Activated CD8-positive, alpha-beta T cell treated with anti-CD3 and anti-CD28 coated beads, Interleukin-2, amount 10 ng/mL, durations not matched to agents 7 days and 5 days (primary cell): ENCODE measurements around the gene TPM1. TPM values are rescaled to one million over a fixed set of nuclear protein-coding genes. Genes with fewer than 3 reads are reported as not detected.

Source experiments
- ATAC-seq: fragments of 150-1000 bp; cut with Tn5 transposase; one replicate; pipeline ENCODE4 v1.10.0; 2021; ENCODE audit warnings: moderate library complexity
- CTCF ChIA-PET: fragments of 350-600 bp; sonication (Branson Sonifier 250); formaldehyde crosslinking; loops from one replicate; lab custom pipeline; 2021; ENCODE audit warnings: antibody characterized with exemption; lab: Charles Lee
- POLR2A ChIA-PET: fragments of 350-600 bp; sonication (Branson Sonifier 250); formaldehyde crosslinking; loops from one replicate; lab custom pipeline; 2021; ENCODE audit warnings: antibody characterized with exemption; lab: Charles Lee
- DNase-seq: peaks from one replicate; pipeline ENCODE4 v3.0.0-alpha.2; 2020
- H3K27ac Mint-ChIP-seq: one replicate; pipeline ENCODE4 v1.8.0; 2021; ENCODE audit warnings: mild to moderate bottlenecking, mixed read lengths
- H3K27me3 Mint-ChIP-seq: one replicate; pipeline ENCODE4 v1.8.0; 2021; ENCODE audit warnings: low read depth, mixed read lengths
- H3K36me3 Mint-ChIP-seq: one replicate; pipeline ENCODE4 v1.8.0; 2021; ENCODE audit warnings: low read depth, mixed read lengths
- H3K4me1 Mint-ChIP-seq: one replicate; pipeline ENCODE4 v1.8.0; 2021; ENCODE audit warnings: low read depth, mixed read lengths
- H3K4me3 Mint-ChIP-seq: one replicate; pipeline ENCODE4 v1.8.0; 2021; ENCODE audit warnings: mild to moderate bottlenecking, mixed read lengths
- H3K9me3 Mint-ChIP-seq: one replicate; pipeline ENCODE4 v1.8.0; 2022; ENCODE audit warnings: mixed read lengths; ENCODE audit not compliant: insufficient read depth
- total RNA-seq, 2 experiments: library from RNA; stranded (reverse); gene quantifications; one replicate each; pipeline ENCODE4 v1.2.3, GENCODE V29; 2021

The TPM1 gene
- total RNA-seq, 2 experiments from 2014 or later, result 7.4 to 7.8 TPM

- no peak overlapping the region for H3K4me3 Mint-ChIP-seq
- H3K36me3 Mint-ChIP-seq, result no peaks in the 10 kb centered on the region
- POLR2A ChIA-PET, result no interaction called here
- DNase-seq (no peak), ATAC-seq (no peak)
- H3K4me1 Mint-ChIP-seq, result peaks cover 25% of the 10 kb centered on the region
- CTCF ChIA-PET, result interaction anchor here (1.2 to 5.0 kb wide), 4 partner anchors 12 to 80 kb away, joined by 3 to 65 read pairs (median 20); no protein-coding TSS in a partner anchor
- no peaks in the 10 kb centered on the region for H3K9me3 Mint-ChIP-seq
- peaks cover 72% of the 10 kb centered on the region for H3K27me3 Mint-ChIP-seq
- H3K27ac Mint-ChIP-seq, result no peak overlapping the region
Measured at GRCh38 chr15:63044645-63045464, 2.3 kb downstream of the TPM1 start.

DNA sequence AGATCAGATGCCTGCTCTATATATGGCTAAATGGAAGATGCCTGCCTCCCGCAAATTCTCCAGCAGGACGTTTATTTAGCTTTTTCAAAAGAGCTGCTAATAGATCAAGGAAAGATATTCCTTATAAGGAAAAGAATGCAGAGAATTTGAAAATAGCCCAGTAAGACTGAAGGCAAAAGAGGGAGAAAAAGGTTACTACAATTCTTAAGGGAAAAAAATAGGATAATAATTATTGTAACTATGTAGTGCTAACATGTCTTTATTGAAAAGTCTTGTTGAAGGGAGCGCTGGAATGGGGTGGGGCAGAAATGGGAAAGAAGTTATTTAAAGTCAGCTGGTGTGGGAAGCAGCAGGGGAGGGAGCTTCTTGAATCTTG is 2.9 kb downstream of the TPM1 start:
- no peak for DNase-seq
- ChIA-PET POLR2A (no interaction called here), CTCF (interaction anchor here (1.2 to 5.0 kb wide), 4 partner anchors 11 to 81 kb away, joined by 3 to 65 read pairs (median 20); no protein-coding TSS in a partner anchor)
- Mint-ChIP-seq H3K27me3 (peaks cover 73% of the 10 kb centered on the region), H3K36me3 (no peaks in the 10 kb centered on the region), H3K4me1 (peaks cover 31% of the 10 kb centered on the region), H3K9me3 (no peaks in the 10 kb centered on the region), H3K4me3 (no peak overlapping the region), H3K27ac (no peak overlapping the region)
- ATAC-seq, result no peak

DNA sequence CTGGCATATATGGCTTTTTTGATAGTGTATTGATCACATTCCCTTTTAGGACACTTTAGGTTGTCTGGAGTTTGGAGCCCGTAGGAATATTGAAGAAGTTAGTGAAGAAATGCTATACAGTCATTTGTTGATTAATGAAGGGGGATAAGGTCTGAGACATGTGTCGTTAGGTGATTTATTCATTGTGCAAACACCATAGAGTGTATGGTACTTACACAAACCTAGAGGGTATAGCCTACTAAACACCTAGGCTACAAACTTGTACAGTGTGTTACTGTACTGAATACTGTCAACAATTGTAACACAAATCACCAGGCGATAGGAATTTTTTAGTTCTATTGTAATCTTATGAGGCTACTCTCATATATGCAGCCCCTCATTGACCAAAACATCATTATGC is 3.3 kb downstream of the TPM1 start:
- H3K4me3 Mint-ChIP-seq, result no peak overlapping the region

DNA sequence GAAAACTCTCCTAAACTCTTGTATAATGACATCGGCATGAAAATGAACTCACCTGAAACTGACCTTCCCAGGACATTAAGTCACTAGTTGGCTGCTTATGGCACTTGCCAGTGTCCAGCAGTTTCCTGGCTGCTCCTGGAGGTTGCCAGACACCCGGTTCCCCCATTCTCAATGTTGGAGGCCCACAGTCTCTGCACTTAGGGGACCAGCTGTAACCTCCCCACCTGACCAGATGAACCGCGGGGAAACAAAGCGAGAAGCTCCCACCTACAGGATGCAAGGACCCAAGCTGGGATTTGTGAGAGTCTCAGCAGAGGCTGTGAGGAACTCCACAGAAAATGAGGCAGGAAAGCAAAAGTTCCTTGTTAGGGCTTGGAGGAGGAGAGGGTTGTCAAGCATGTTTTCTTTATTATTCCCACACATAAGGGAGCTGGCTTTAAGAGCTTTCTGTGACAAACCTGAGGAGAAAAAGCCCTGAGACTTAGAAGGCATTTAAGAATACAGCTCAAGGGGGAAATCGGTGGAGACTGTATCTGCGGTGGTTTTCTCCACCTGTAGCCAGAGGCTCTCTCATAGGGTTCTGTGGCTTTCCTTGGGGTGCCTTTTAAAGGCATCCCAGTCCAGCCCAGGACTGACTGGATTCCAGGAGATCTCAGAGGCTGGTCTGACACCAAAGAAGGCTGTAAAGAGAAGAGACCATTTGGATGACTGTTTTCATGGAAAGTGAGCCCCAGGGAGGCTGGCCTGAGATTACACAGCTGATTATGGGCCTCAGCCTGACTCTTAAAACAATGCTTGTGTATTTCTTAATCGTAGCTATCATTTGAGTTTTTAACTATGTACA is 4.6 kb downstream of the TPM1 start:
- no peaks in the 10 kb centered on the region for H3K36me3 Mint-ChIP-seq
- no peak for DNase-seq
- peaks cover 33% of the 10 kb centered on the region for H3K4me1 Mint-ChIP-seq
- POLR2A ChIA-PET, result interaction anchor here (1.1 kb wide), 1 partner anchor 110 kb away, joined by 4 read pairs; the partner anchor contains the start of gene RPS27L
- peaks cover 60% of the 10 kb centered on the region for H3K27me3 Mint-ChIP-seq
- no peak overlapping the region for H3K27ac Mint-ChIP-seq
- no peaks in the 10 kb centered on the region for H3K9me3 Mint-ChIP-seq
- CTCF ChIA-PET, result interaction anchor here (0.6 to 5.0 kb wide), 41 partner anchors 10 to 1021 kb away, joined by 3 to 90 read pairs (median 4); no protein-coding TSS in a partner anchor
- peak overlapping the region; percentile 56 for H3K4me3 Mint-ChIP-seq
- ATAC-seq, result no peak

More for the DNA sequence above, 3.3 kb downstream of the TPM1 start:
- H3K36me3 Mint-ChIP-seq, result no peaks in the 10 kb centered on the region
- H3K9me3 Mint-ChIP-seq, result no peaks in the 10 kb centered on the region
- ChIA-PET POLR2A (no interaction called here), CTCF (interaction anchor here (1.4 to 5.0 kb wide), 5 partner anchors 11 to 81 kb away, joined by 3 to 90 read pairs (median 37); no protein-coding TSS in a partner anchor)
- peaks cover 72% of the 10 kb centered on the region for H3K27me3 Mint-ChIP-seq
- peaks cover 33% of the 10 kb centered on the region for H3K4me1 Mint-ChIP-seq
- ATAC-seq, result no peak
- DNase-seq, result no peak
- H3K27ac Mint-ChIP-seq, result no peak overlapping the region

DNA sequence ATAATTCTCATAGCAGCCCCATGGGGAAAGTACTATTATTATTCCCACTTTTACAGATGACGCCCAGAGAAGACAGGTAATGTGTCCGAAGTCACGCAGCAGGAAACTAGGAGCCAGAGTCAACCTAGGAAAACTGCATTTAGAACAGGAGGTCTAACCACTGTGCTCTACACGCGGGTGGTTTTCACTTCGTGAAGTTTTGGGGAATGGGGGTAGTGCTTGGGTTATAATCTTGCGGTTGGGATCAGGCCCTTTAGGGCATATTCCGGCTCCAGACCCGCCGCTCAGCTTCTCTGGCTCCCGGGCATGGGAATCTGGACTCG is 5.2 kb downstream of the TPM1 start:
- no peaks in the 10 kb centered on the region for H3K9me3 Mint-ChIP-seq
- POLR2A ChIA-PET, result interaction anchor here (1.1 kb wide), 1 partner anchor 110 kb away, joined by 4 read pairs; the partner anchor contains the start of gene RPS27L
- no peak overlapping the region for H3K27ac Mint-ChIP-seq
- DNase-seq, result no peak
- H3K4me3 Mint-ChIP-seq, result peak overlapping the region; percentile 56
- H3K4me1 Mint-ChIP-seq, result peaks cover 33% of the 10 kb centered on the region
- H3K27me3 Mint-ChIP-seq, result peaks cover 54% of the 10 kb centered on the region
- CTCF ChIA-PET, result interaction anchor here (0.6 to 5.0 kb wide), 48 partner anchors 9 to 1020 kb away, joined by 3 to 90 read pairs (median 4); no protein-coding TSS in a partner anchor
- ATAC-seq, result no peak
- H3K36me3 Mint-ChIP-seq, result no peaks in the 10 kb centered on the region

GRCh38 chr15:63048115-63048775 is 5.7 kb downstream of the TPM1 start:
- ChIA-PET CTCF (interaction anchor here (0.6 to 5.0 kb wide), 51 partner anchors 9 to 1020 kb away, joined by 3 to 90 read pairs (median 4); no protein-coding TSS in a partner anchor), POLR2A (interaction anchor here (1.1 kb wide), 1 partner anchor 109 kb away, joined by 4 read pairs; the partner anchor contains the start of gene RPS27L)
- peak; percentile 89 for ATAC-seq
- peak; percentile 85 for DNase-seq
- no peaks in the 10 kb centered on the region for H3K9me3 Mint-ChIP-seq
- no peaks in the 10 kb centered on the region for H3K36me3 Mint-ChIP-seq
- peaks cover 50% of the 10 kb centered on the region for H3K27me3 Mint-ChIP-seq
- H3K4me1 Mint-ChIP-seq, result peaks cover 30% of the 10 kb centered on the region
- H3K4me3 Mint-ChIP-seq, result peak overlapping the region; percentile 83
- H3K27ac Mint-ChIP-seq, result peak overlapping the region; percentile 48

GRCh38 chr15:63048776-63049665 is 6.5 kb downstream of the TPM1 start:
- H3K4me3 Mint-ChIP-seq, result peak overlapping the region; percentile 83
- ChIA-PET CTCF (interaction anchor here (0.6 to 5.0 kb wide), 25 partner anchors 8 to 1019 kb away, joined by 3 to 90 read pairs (median 6); no protein-coding TSS in a partner anchor), POLR2A (no interaction called here)
- peaks cover 44% of the 10 kb centered on the region for H3K27me3 Mint-ChIP-seq
- H3K36me3 Mint-ChIP-seq, result no peaks in the 10 kb centered on the region
- H3K9me3 Mint-ChIP-seq, result no peaks in the 10 kb centered on the region
- H3K4me1 Mint-ChIP-seq, result peaks cover 27% of the 10 kb centered on the region
- H3K27ac Mint-ChIP-seq, result peak overlapping the region; percentile 68
- ATAC-seq (peak; percentile 8), DNase-seq (peak; percentile 59)

DNA sequence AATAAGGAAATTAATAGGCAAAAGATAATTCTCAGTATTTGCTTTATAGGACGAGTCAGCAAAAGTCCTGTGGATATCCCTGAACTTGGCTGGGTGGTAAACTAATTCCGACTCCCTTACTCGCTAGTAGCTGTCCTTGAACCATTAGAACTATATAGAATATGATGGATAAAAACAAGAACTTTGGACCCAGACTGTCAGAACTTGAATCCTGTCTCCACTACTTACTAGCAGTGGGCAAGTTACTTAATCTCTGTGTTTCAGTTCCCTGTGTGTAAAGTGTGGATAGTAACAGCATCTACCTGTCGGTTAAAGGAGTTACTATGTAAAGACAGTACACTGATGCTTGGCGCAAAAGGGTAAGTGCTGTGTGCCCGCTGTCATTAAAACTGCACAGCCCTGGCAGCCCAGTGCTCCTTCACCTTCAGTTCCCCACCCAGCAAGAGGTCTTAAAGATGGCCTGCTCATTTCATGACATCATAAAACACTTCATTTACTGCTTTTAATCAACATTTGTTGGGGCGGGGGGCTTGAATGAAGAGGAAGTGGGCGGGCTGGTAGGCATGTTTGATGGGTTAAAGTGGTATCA is 7.3 kb downstream of the TPM1 start:
- ChIA-PET CTCF (interaction anchor here (3.5 to 5.0 kb wide), 3 partner anchors 12 to 42 kb away, joined by 47 to 90 read pairs (median 65); no protein-coding TSS in a partner anchor), POLR2A (no interaction called here)
- H3K4me1 Mint-ChIP-seq, result peaks cover 27% of the 10 kb centered on the region
- H3K4me3 Mint-ChIP-seq, result peak overlapping the region; percentile 83
- no peaks in the 10 kb centered on the region for H3K36me3 Mint-ChIP-seq
- H3K27me3 Mint-ChIP-seq, result peaks cover 36% of the 10 kb centered on the region
- no peak overlapping the region for H3K27ac Mint-ChIP-seq
- DNase-seq, result no peak
- no peak for ATAC-seq
- no peaks in the 10 kb centered on the region for H3K9me3 Mint-ChIP-seq

DNA sequence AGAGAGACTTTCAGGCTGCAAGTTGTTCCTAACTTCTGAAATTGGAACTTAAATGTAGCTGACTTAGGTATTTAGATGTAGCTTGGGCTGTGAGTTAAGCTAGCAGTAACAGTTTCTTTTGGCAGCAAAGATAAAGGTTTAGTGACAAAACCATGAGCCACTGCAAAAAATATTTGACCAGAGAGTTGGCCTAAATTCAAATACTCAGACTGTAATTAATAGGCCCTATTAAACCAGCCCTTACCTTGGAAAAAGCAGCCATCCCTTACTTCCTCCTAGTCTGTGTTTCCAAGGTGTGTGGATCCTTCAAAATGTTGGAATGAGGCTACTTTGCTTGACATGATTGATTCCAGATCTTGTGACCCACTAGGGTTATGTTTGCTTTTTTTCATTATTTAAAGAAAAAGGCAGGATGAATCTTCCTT is 8.2 kb downstream of the TPM1 start:
- no peaks in the 10 kb centered on the region for H3K9me3 Mint-ChIP-seq
- DNase-seq (no peak), ATAC-seq (no peak)
- H3K27ac Mint-ChIP-seq, result no peak overlapping the region
- ChIA-PET CTCF (no interaction called here), POLR2A (no interaction called here)
- H3K27me3 Mint-ChIP-seq, result peaks cover 27% of the 10 kb centered on the region
- H3K4me3 Mint-ChIP-seq, result no peak overlapping the region
- no peaks in the 10 kb centered on the region for H3K36me3 Mint-ChIP-seq
- H3K4me1 Mint-ChIP-seq, result peaks cover 27% of the 10 kb centered on the region
